GM19351 (cell line): ENCODE measurements around the gene SCMH1.
A peak's percentile ranks its signal among the peaks of the same experiment; 100 is the strongest.

Source experiments
- ATAC-seq: cut with Tn5 transposase; IDR thresholded peaks from one replicate; pipeline ENCODE4 v1.9.1; 2021; ENCODE audit warnings: mild to moderate bottlenecking, moderate library complexity; ENCODE audit not compliant: unreplicated experiment

The SCMH1 gene

GRCh38 chr1:41013024-41013423, 229.1 kb downstream of the SCMH1 start:
- ATAC-seq = no peak

GRCh38 chr1:41010345-41010744, 231.8 kb downstream of the SCMH1 start:
- ATAC-seq = no peak

- no peak for ATAC-seq
These were observed 232.6 kb downstream of the SCMH1 start for GRCh38 chr1:41009466-41009865.

GRCh38 chr1:41006942-41007865, 234.9 kb downstream of the SCMH1 start:
- no peak for ATAC-seq

GRCh38 chr1:41005876-41006275, 236.2 kb downstream of the SCMH1 start:
- ATAC-seq = no peak

GRCh38 chr1:41003640-41004220, 238.4 kb downstream of the SCMH1 start:
- ATAC-seq = peak; percentile 94

GRCh38 chr1:41003127-41003639, 238.9 kb downstream of the SCMH1 start:
- ATAC-seq = no peak

- no peak for ATAC-seq
These were observed 243.4 kb downstream of the SCMH1 start for GRCh38 chr1:40998668-40999067.

- no peak for ATAC-seq
These were observed 245.0 kb downstream of the SCMH1 start for GRCh38 chr1:40997096-40997495.

GRCh38 chr1:40989066-40989465, 253.0 kb downstream of the SCMH1 start:
- ATAC-seq = no peak

- ATAC-seq = no peak
These were observed 253.8 kb downstream of the SCMH1 start for GRCh38 chr1:40988280-40988679.

- ATAC-seq = no peak
These were observed 254.4 kb downstream of the SCMH1 start for GRCh38 chr1:40987439-40988276.

GRCh38 chr1:40986956-40987355, 255.2 kb downstream of the SCMH1 start:
- no peak for ATAC-seq

GRCh38 chr1:40986328-40986783, 255.8 kb downstream of the SCMH1 start:
- no peak for ATAC-seq

- no peak for ATAC-seq
These were observed 256.2 kb downstream of the SCMH1 start for GRCh38 chr1:40985875-40986274.

GRCh38 chr1:40985161-40985560, 256.9 kb downstream of the SCMH1 start:
- no peak for ATAC-seq

GRCh38 chr1:40984531-40984930, 257.6 kb downstream of the SCMH1 start:
- ATAC-seq = no peak

- ATAC-seq = no peak
These were observed 258.0 kb downstream of the SCMH1 start for GRCh38 chr1:40984066-40984465.

- ATAC-seq = no peak
These were observed 258.8 kb downstream of the SCMH1 start for GRCh38 chr1:40983286-40983685.

GRCh38 chr1:40982721-40983120, 259.4 kb downstream of the SCMH1 start:
- ATAC-seq = no peak
